GM18951 (cell line): Measurements from ENCODE around the gene TMEM259.
A peak's percentile ranks its signal among the peaks of the same experiment; 100 is the strongest.
"Not testable (repeated sequence)": the region's sequence is repeated elsewhere in the genome, so short reads cannot be mapped to it uniquely, and the experiment has no call there.

Experiments
- POLR2A ChIP-seq: IDR thresholded peaks from 4 replicates; pipeline ENCODE4 v1.6.1; 2011; ENCODE audit warnings: mild to moderate bottlenecking; ENCODE audit not compliant: insufficient read length, insufficient read depth; ENCODE audit errors: extremely low read depth
- in situ Hi-C: fragments of 300-500 bp; cut with MboI; formaldehyde crosslinking; loops from one replicate; pipeline ENCODE4 v1.12.0; 2022; ENCODE audit warnings: low sequenced_read_pairs, mixed read lengths, inconsistent platforms; ENCODE audit not compliant: unreplicated experiment

Gene TMEM259

DNA sequence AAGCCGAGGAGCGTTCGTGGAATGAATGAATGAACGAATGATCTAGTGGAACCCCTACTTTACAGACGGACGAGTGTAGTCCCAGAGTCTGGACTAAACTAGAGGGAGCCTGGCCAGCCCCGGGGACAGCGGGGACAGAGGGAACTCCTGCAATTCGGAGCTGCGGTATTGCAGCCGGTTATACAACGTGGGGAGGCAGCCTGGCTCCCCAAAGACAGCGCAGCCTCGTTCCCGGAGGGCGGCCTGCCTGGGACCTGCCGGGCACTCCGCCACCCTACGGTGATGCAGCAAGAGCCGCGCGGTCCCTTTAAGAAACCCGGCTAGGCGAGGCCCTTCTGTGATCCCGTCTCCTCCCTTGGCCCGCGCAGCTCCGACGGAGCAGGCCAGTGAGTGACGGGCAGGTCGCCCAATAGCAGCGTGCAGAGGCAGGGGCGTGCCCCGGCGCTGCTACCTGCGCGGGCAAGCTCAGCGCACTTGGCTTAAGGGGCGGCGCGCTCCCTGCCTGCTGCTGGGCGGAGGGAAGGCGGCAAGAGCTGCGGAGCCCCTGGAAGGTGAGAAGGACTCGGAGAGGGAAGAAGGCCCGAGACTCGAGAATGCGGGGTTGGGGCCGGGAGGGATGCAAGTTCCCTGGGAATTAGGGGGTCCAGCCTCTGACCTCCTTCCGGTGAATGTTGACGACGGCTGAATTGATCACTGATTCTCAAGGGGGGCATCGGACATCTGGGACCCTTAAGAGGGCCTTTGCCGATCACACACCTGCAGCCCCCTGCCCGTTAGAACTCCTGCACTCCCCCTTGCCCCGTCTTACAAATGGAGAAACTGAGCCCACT lies 18.9 kb upstream of the TMEM259 start, which contains the start of gene ABCA7:
Gene ABCA7, plus strand, starts transcription at position 462 of the 830 bp plus-strand sequence. CDS start 1,255 bp downstream, outside the sequence.
- TF ChIP-seq POLR2A: peak; percentile 78
- in situ Hi-C loops: no loop called here

- in situ Hi-C loops: no loop called here
- TF ChIP-seq POLR2A: no peak
These were observed 18.2 kb upstream of the TMEM259 start for GRCh38 chr19:1038978-1039645.

DNA sequence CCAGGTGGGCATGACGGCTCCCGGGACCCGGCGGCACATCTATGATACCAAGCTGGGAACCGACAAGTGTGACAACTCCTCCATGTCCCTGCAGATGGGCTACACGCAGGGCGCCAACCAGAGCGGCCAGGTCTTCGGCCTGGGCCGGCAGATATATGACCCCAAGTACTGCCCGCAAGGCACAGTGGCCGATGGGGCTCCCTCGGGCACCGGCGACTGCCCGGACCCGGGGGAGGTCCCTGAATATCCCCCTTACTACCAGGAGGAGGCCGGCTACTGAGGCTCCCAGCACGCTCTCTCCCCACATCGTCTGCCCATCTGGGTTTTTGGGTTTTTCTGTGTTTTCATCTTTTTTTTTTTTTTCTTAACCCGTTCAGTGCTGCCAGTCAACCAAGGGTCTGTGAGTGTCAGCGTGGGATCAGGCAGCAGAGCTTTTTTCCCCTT lies 16.7 kb upstream of the TMEM259 start:
- in situ Hi-C loops: no loop called here
- TF ChIP-seq POLR2A: no peak

- in situ Hi-C loops: no loop called here
- TF ChIP-seq POLR2A: no peak
These were observed 15.2 kb upstream of the TMEM259 start for GRCh38 chr19:1035998-1036621.

GRCh38 chr19:1032264-1032867 lies 11.4 kb upstream of the TMEM259 start:
- no peak for TF ChIP-seq POLR2A
- in situ Hi-C loops: no loop called here

GRCh38 chr19:1028062-1028926 lies 7.4 kb upstream of the TMEM259 start:
- in situ Hi-C loops: no loop called here

DNA sequence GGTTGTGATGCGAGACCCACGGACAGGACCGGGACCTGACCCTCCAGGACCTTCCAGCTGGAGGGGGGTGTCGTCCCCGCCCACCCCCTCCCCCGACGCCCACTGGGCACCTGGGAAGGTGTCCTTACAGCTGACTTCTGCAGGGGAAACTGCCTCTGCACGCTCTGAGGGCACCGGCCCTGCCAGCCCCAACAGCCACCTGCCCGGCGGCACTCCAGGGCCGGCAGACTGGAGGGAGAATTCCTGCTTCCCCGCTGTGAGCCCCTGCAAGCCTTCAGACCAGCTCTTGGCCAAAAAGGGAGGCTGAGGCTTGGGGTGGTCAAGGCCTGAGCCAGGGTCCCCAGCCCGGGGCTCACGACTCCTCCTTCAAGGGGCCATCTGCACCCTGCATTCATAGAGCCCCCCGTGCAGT lies 6.7 kb upstream of the TMEM259 start:
- no peak for TF ChIP-seq POLR2A

More at GRCh38 chr19:1028062-1028926, 7.4 kb upstream of the TMEM259 start:
- peak; percentile 58 for TF ChIP-seq POLR2A

GRCh38 chr19:1026783-1027649 lies 6.1 kb upstream of the TMEM259 start:
- no peak for TF ChIP-seq POLR2A

More for the DNA sequence above, 6.7 kb upstream of the TMEM259 start:
- in situ Hi-C loops: no loop called here

DNA sequence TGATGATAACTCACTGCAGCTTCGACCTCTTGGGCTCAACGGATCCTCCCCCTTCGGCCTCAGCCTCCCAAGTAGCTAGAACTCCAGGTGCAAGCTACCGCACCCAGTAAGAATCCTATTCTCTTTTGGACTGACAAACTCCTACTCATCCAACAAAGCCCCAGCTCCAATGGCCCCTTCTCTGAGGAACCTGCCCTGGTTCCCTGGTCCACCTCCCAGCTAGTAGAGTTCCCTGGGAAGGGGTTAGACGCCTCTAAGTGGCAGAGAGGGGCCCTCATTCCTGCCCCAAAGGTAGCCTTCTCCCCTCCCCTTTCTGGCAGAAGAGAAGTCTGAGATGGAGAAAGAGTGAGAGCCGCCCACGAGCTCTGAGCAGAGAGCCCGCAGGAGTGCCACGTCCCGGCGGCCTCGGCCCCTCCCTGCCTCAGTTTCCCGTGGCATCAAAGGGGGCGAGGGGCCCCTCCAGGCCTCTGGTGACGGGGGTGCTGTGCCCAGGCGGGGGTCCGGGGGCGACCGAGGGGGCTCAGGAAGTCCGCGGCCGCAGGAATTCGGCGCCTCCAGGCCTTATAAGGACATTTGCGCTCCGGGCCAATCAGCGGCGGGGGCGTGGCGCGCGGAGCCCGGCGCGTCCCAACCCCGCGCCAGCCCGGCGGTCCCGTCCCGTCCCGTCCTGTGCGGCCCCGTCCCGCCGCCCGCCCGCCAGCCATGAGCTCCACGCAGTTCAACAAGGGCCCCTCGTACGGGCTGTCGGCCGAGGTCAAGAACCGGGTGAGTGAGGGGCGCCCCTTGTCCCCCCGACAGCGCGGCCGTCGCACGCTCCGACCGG lies 5.2 kb upstream of the TMEM259 start, which contains the start of gene CNN2:
Gene CNN2, plus strand, starts transcription at position 649 of the 823 bp plus-strand sequence. Its CDS starts 54 bp downstream, at position 703.
- in situ Hi-C loops: no loop called here
- peak; percentile 87 for TF ChIP-seq POLR2A

More at GRCh38 chr19:1026783-1027649, 6.1 kb upstream of the TMEM259 start:
- in situ Hi-C loops: no loop called here

- in situ Hi-C loops: not testable (repeated sequence)
These were observed 4.2 kb upstream of the TMEM259 start for GRCh38 chr19:1025080-1025479.

DNA sequence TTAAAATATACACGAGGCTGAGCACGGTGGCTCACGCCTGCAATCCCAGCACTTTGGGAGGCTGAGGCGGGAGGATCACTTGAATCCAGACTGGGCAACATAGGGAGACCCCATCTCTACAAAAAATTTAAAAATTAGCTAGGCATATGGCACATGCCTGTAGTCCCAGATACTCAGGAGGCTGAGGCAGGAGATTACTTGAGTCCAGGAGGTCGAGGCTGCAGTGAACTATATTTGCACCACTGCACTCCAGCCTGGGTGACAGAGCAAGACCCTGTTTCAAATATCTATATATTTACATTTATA lies 2.9 kb upstream of the TMEM259 start:
- in situ Hi-C loops: not testable (repeated sequence)
